Heart left ventricle (tissue), 16 donors: ENCODE results near the gene KRTCAP2. TPM values are rescaled to one million over a fixed set of nuclear protein-coding genes. Genes with fewer than 3 reads are reported as not detected.

Source experiments
- ATAC-seq, 4 donors: fragments of 200-7000 bp; cut with Tn5 transposase; one replicate each; pipeline ENCODE4 v1.9.1; 2020 to 2022; ENCODE audit warnings: moderate library complexity in 4 of 4, mild to moderate bottlenecking in 3 of 4, moderate number of reproducible peaks in 1 of 4
- DNase-seq, 5 donors: peaks; one replicate each; pipeline ENCODE4 v3.0.0-alpha.2; 2020
- H3K27ac ChIP-seq, 12 donors: fragments of 200-600 bp; sonication (generic) in 4 of 12; one replicate each; pipeline versions ENCODE4 v1.5.0 to v1.8.0; 2016 to 2022; ENCODE audit warnings: mild to moderate bottlenecking in 2 of 12
- H3K27me3 ChIP-seq, 9 donors: fragments of 200-600 bp; sonication (generic) in 2 of 9; one replicate each; pipeline versions ENCODE4 v1.5.1 to v1.8.0; 2016 to 2022; ENCODE audit warnings: mild to moderate bottlenecking in 3 of 9
- H3K36me3 ChIP-seq, 9 donors: fragments of 200-600 bp; sonication (generic) in 2 of 9; one replicate each; pipeline versions ENCODE4 v1.5.0 to v1.8.0; 2018 to 2022; ENCODE audit warnings: mild to moderate bottlenecking in 2 of 9
- H3K4me1 ChIP-seq, 12 donors: fragments of 200-600 bp; sonication (generic) in 4 of 12; one replicate each; pipeline versions ENCODE4 v1.5.0 to v1.8.0; 2016 to 2022; ENCODE audit warnings: mild to moderate bottlenecking in 3 of 12
- H3K4me3 ChIP-seq, 12 donors: fragments of 200-600 bp; sonication (generic) in 4 of 12; one replicate each; pipeline versions ENCODE4 v1.5.0 to v1.8.0; 2017 to 2022; ENCODE audit warnings: mild to moderate bottlenecking in 9 of 12, moderate library complexity in 4 of 12
- H3K9me3 ChIP-seq, 12 donors: fragments of 200-600 bp; sonication (generic) in 4 of 12; one replicate each; pipeline versions ENCODE4 v1.5.0 to v1.8.0; 2016 to 2022; ENCODE audit warnings: mild to moderate bottlenecking in 1 of 12
- CTCF ChIP-seq, 12 donors: fragments of 200-600 bp; sonication (generic) in 4 of 12; IDR thresholded peaks; one replicate each; pipeline versions ENCODE4 v1.5.0 to v1.8.0; 2018 to 2022; ENCODE audit warnings: antibody characterized with exemption in 12 of 12, mild to moderate bottlenecking in 5 of 12
- POLR2A ChIP-seq, 2 donors: fragments of 450-650 bp; IDR thresholded peaks; one replicate each; pipeline ENCODE4 v1.6.1; 2017; ENCODE audit warnings: antibody characterized with exemption in 2 of 2, mild to moderate bottlenecking in 2 of 2, moderate library complexity in 2 of 2
- WGBS, 4 donors: extraction: QIAGEN DNeasy Blood & Tissue Kit in 2 of 4; methylation state at CpG; one replicate each; pipeline versions ENCODE4 v1.1.5 to v1.1.7; 2013 to 2018; 5-methylcytosine and 5-hydroxymethylcytosine counted together
- intact Hi-C, 10 donors: fragments of 100-400 bp; cut with DNase I; formaldehyde crosslinking; loops; one replicate each; pipeline versions ENCODE4 v1.11.1 to v1.14.2; 2022
- polyA plus RNA-seq, 2 donors: library from polyadenylated mRNA; stranded (reverse); fragments of 200-250 nt; gene quantifications; one replicate each; pipeline ENCODE4 v1.2.3, GENCODE V29; 2013
- total RNA-seq, 9 donors: library from RNA; depleted of rRNA in 2 of 9; stranded (reverse); fragments of >200 nt in 2 of 9; fragmentation: NEBNext Ultra II Directional in 3 of 9; extraction: Animal tissue kit (Norgen Biotek cat#: 25700) in 3 of 9; gene quantifications; one replicate each; pipeline versions ENCODE4 v1.1.0 to v1.2.4, GENCODE V29; 2016 to 2023
- donor health status: ischemic (EF 13 %, LVEDD 7.1; RV severe dilation, severe dysfunction).
- donor health status: healthy with polysubstance abuse.
- donor health status: DM: no; HTN: yes; CAD: no.
- donor health status: DM: no; HTN: no; CAD: no.
- donor health status: ischemic (EF 25% LVEDD 6.9; RV normal size, moderate dysfunction).
- donor health status: ischemic (EF 25% LVEDD 5.7; RV mildly dilated, moderate dysfunction).
- donor health status: healthy.
- donor health status: DM: yes; HTN: yes; CAD: no.
- donor health status: ischemic (EF 35%, LVEDD 5.7; RV mildly dilated, moderate dysfunction).
- donor health status: nonischemic (EF 11% LVEDD 7.7; RV severe dilation, severe dysfunction).
- donor health status: DM: yes; HTN: yes; CAD: no.
- donor health status: PGD.
- donor health status: ischemic (EF 29% LVEDD 5.4; RV normal size, mild dysfunction).
- donor health status: nonischemic (EF 23%, LVEDD 6.1; RV moderate dilation, normal function).

Gene KRTCAP2
- total and polyA plus RNA-seq, 11 donors: 106 to 283 (median 134) TPM

- peaks cover 0 to 28% (median 14%) of the 10 kb centered on the region in 9 donors for H3K27me3 ChIP-seq
- no peaks in the 10 kb centered on the region for H3K9me3 ChIP-seq
- TF ChIP-seq CTCF (IDR thresholded peaks at IDR 0.05) (no peak), POLR2A (IDR thresholded peaks at IDR 0.05) (no peak)
- no peaks in the 10 kb centered on the region for H3K36me3 ChIP-seq
- peaks cover 0 to 33% (median 11%) of the 10 kb centered on the region in 12 donors for H3K4me1 ChIP-seq
- WGBS, 4 donors: 95 to 97% (median 96%) methylated on average over 5 to 9 of the region's 9 CpGs
- intact Hi-C loops: loop anchor here in 8 of 10 donors (2.0 to 10.0 kb wide), 4 partner anchors 47 to 417 kb away; no protein-coding TSS in a partner anchor
- ATAC-seq (no peak), DNase-seq (peak in 2 of 5 donors; percentile 15 to 51)
- H3K4me3 ChIP-seq: peak overlapping the region in 1 of 12 donors; percentile 44
- H3K27ac ChIP-seq: no peak overlapping the region
These were observed 4.8 kb upstream of the KRTCAP2 start for GRCh38 chr1:155177918-155178281.

- no peaks in the 10 kb centered on the region for H3K9me3 ChIP-seq
- peak overlapping the region in 1 of 12 donors; percentile 44 for H3K4me3 ChIP-seq
- 76 to 84% (median 81%) methylated on average over 9 to 11 of the region's 11 CpGs for WGBS, 4 donors
These were observed 4.3 kb upstream of the KRTCAP2 start for GRCh38 chr1:155177192-155177917.

GRCh38 chr1:155176544-155177071 lies 3.5 kb upstream of the KRTCAP2 start:
- intact Hi-C loops: loop anchor here in 8 of 10 donors (2.0 to 10.0 kb wide), 4 partner anchors 48 to 418 kb away; no protein-coding TSS in a partner anchor
- H3K36me3 ChIP-seq: peaks cover 0 to 3% (median 0%) of the 10 kb centered on the region in 9 donors
- H3K27ac ChIP-seq: no peak overlapping the region
- ATAC-seq (peak in 3 of 4 donors; percentile 43 to 52 (median 51)), DNase-seq (peak; percentile 79 to 87 (median 83))
- H3K27me3 ChIP-seq: peaks cover 0 to 28% (median 14%) of the 10 kb centered on the region in 9 donors
- peaks cover 0 to 43% (median 20%) of the 10 kb centered on the region in 12 donors for H3K4me1 ChIP-seq
- H3K9me3 ChIP-seq: no peaks in the 10 kb centered on the region
- TF ChIP-seq CTCF (IDR thresholded peaks at IDR 0.05) (peak; percentile 86 to 97 (median 92)), POLR2A (IDR thresholded peaks at IDR 0.05) (no peak)
- WGBS, 4 donors: 60 to 63% (median 62%) methylated on average over 8 of the region's 8 CpGs
- no peak overlapping the region for H3K4me3 ChIP-seq

More at GRCh38 chr1:155177192-155177917, 4.3 kb upstream of the KRTCAP2 start:
- Histone ChIP-seq H3K27ac (no peak overlapping the region), H3K36me3 (no peaks in the 10 kb centered on the region), H3K4me1 (peaks cover 0 to 36% (median 14%) of the 10 kb centered on the region in 12 donors), H3K27me3 (peaks cover 0 to 28% (median 14%) of the 10 kb centered on the region in 9 donors)
- ATAC-seq (no peak), DNase-seq (peak in 1 of 5 donors; percentile 13)
- TF ChIP-seq POLR2A (IDR thresholded peaks at IDR 0.05) (no peak), CTCF (IDR thresholded peaks at IDR 0.05) (no peak)
- intact Hi-C loops: loop anchor here in 8 of 10 donors (2.0 to 10.0 kb wide), 4 partner anchors 47 to 417 kb away; no protein-coding TSS in a partner anchor

- peaks cover 0 to 9% (median 0%) of the 10 kb centered on the region in 9 donors for H3K36me3 ChIP-seq
- H3K9me3 ChIP-seq: no peaks in the 10 kb centered on the region
- no peak overlapping the region for H3K27ac ChIP-seq
- H3K27me3 ChIP-seq: peaks cover 0 to 28% (median 14%) of the 10 kb centered on the region in 9 donors
- no peak overlapping the region for H3K4me3 ChIP-seq
- DNase-seq (peak in 1 of 5 donors; percentile 17), ATAC-seq (no peak)
- H3K4me1 ChIP-seq: peaks cover 0 to 47% (median 21%) of the 10 kb centered on the region in 12 donors
- TF ChIP-seq POLR2A (IDR thresholded peaks at IDR 0.05) (no peak), CTCF (IDR thresholded peaks at IDR 0.05) (no peak)
- intact Hi-C loops: loop anchor here in 9 of 10 donors (2.0 to 10.0 kb wide), 6 partner anchors 17 to 419 kb away; no protein-coding TSS in a partner anchor
- 88 to 95% (median 91%) methylated on average over 8 to 9 of the region's 9 CpGs for WGBS, 4 donors
These were observed 2.8 kb upstream of the KRTCAP2 start for GRCh38 chr1:155175927-155176371.
